ENCODE results near the gene JMJD1C. TPM values are rescaled to one million over a fixed set of nuclear protein-coding genes. Genes with fewer than 3 reads are reported as not detected.
"Not testable (repeated sequence)": the region's sequence is repeated elsewhere in the genome, so short reads cannot be mapped to it uniquely, and the experiment has no call there.

The JMJD1C gene
- total RNA-seq, 1 donor from 2014 or later, result 62.6 TPM

DNA sequence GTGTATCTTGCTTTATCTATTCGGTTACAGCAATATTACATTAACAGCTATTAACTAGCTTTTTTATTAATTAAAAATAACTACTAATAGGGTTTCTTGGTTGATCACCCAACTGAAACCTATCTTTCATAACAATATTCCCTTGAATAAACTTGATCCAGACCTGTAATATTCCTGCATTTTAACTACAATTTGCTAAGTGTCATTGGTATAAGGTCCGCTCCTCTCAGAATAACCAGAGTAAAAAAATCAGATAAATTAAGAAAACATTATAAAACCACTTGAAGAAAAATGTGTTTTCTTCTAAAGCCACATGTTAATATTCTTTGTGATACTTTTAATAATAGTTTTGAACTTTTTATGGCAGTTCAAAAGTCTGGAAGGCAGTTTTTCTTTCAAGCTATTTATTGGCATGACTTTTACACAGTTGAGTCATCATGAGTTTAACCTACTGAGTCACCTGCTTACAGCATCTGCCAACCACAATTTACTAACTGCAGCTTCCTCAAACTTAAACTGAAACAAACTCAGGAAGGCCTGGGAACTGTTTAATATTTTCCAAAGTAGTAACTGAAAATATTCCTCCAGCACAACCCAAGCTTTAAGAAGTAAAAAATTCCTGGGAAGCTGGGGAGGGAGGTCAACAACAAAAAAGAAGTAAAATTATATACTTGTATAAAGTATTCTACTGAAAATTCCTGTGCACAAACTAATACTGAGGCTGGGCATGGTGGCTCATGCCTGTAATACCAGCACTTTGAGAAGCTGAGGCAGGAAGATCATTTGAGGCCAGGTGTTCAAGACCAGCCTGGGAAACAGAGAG is 229.5 kb downstream of the JMJD1C start:
- H3K36me3 Mint-ChIP-seq, result no peaks in the 10 kb centered on the region
- no peak for DNase-seq (ENCODE audit: extremely low spot score, unreplicated experiment)
- H3K4me1 Mint-ChIP-seq (ENCODE audit: unreplicated experiment), result peaks cover 3% of the 10 kb centered on the region
- H3K9me3 Mint-ChIP-seq, result no peaks in the 10 kb centered on the region
- H3K27ac Mint-ChIP-seq, result peak overlapping the region; percentile 77
- TF ChIP-seq, protein P1, sequence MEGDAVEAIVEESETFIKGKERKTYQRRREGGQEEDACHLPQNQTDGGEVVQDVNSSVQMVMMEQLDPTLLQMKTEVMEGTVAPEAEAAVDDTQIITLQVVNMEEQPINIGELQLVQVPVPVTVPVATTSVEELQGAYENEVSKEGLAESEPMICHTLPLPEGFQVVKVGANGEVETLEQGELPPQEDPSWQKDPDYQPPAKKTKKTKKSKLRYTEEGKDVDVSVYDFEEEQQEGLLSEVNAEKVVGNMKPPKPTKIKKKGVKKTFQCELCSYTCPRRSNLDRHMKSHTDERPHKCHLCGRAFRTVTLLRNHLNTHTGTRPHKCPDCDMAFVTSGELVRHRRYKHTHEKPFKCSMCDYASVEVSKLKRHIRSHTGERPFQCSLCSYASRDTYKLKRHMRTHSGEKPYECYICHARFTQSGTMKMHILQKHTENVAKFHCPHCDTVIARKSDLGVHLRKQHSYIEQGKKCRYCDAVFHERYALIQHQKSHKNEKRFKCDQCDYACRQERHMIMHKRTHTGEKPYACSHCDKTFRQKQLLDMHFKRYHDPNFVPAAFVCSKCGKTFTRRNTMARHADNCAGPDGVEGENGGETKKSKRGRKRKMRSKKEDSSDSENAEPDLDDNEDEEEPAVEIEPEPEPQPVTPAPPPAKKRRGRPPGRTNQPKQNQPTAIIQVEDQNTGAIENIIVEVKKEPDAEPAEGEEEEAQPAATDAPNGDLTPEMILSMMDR (conservative IDR thresholded peaks at IDR 0.05), result no peak
- no peak overlapping the region for H3K4me3 Mint-ChIP-seq
- no peaks in the 10 kb centered on the region for H3K27me3 Mint-ChIP-seq

DNA sequence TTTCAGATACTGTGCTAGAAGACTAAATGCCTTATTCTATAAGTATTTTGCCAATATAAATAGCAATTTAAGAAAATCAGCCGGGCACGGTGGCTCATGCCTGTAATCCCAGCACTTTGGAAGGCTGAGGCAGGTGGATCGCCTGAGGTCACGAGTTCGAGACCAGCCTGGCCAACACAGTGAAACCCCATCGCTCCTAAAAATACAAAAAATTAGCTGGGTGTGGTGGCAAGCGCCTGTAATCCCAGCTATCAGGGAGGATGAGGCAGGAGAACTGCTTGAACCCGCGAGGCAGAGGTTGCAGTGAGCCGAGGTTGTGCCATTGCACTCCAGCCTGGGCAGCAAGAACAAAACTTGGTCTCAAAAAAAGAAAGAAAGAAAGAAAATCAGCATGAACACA is 230.6 kb downstream of the JMJD1C start:
- H3K36me3 Mint-ChIP-seq; H3K27ac Mint-ChIP-seq; DNase-seq (ENCODE audit: extremely low spot score, unreplicated experiment); H3K27me3 Mint-ChIP-seq; H3K4me3 Mint-ChIP-seq; H3K4me1 Mint-ChIP-seq (ENCODE audit: unreplicated experiment); H3K9me3 Mint-ChIP-seq: not testable (repeated sequence)

DNA sequence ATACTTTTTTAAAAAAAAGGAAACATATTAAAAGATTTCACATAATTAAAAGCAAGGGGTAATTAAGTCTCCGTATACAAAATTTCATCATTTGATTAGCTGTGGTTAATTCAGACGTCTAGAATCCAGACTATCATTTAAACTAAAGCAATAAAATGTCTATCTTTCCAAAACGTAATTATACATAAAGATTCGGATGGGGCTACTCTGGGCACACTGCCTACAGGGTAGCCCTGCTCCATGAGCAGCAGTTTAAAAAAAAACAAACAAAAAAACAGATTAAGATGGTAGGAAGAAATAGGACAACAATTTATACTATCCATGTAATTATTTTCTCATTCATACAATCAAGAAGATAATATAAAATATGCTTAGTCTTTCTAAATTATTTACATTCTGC is 236.6 kb downstream of the JMJD1C start:
- Mint-ChIP-seq H3K9me3 (no peaks in the 10 kb centered on the region), H3K27me3 (no peaks in the 10 kb centered on the region), H3K4me1 (ENCODE audit: unreplicated experiment) (peaks cover 12% of the 10 kb centered on the region), H3K4me3 (no peak overlapping the region), H3K27ac (no peak overlapping the region), H3K36me3 (peaks cover 4% of the 10 kb centered on the region)
- TF ChIP-seq, protein P1 (conservative IDR thresholded peaks at IDR 0.05), result no peak
- DNase-seq (ENCODE audit: extremely low spot score, unreplicated experiment), result no peak

DNA sequence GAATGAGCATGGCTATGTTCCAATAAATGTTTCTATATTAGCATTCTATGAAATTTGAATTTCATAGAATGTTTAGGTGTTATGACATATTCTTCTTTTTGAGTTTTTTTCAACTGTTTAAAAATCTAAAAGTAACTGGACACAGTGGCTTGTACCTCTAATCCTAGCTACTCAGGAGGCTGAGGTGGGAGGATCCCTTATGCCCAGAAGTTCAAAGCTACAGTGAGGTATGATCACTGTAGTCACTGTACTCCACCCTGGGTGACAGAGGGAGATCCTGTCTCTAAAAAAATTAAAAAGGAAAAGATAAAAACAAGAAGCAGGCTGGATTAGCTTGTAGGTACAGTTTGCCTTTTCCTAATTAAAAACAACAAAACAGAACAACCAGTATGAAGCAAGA is 237.5 kb downstream of the JMJD1C start:
- no peaks in the 10 kb centered on the region for H3K27me3 Mint-ChIP-seq
- H3K4me3 Mint-ChIP-seq, result no peak overlapping the region
- peaks cover 4% of the 10 kb centered on the region for H3K36me3 Mint-ChIP-seq
- TF ChIP-seq, protein P1 (conservative IDR thresholded peaks at IDR 0.05), result no peak
- peaks cover 12% of the 10 kb centered on the region for H3K4me1 Mint-ChIP-seq (ENCODE audit: unreplicated experiment)
- no peak for DNase-seq (ENCODE audit: extremely low spot score, unreplicated experiment)
- no peaks in the 10 kb centered on the region for H3K9me3 Mint-ChIP-seq
- H3K27ac Mint-ChIP-seq, result no peak overlapping the region

DNA sequence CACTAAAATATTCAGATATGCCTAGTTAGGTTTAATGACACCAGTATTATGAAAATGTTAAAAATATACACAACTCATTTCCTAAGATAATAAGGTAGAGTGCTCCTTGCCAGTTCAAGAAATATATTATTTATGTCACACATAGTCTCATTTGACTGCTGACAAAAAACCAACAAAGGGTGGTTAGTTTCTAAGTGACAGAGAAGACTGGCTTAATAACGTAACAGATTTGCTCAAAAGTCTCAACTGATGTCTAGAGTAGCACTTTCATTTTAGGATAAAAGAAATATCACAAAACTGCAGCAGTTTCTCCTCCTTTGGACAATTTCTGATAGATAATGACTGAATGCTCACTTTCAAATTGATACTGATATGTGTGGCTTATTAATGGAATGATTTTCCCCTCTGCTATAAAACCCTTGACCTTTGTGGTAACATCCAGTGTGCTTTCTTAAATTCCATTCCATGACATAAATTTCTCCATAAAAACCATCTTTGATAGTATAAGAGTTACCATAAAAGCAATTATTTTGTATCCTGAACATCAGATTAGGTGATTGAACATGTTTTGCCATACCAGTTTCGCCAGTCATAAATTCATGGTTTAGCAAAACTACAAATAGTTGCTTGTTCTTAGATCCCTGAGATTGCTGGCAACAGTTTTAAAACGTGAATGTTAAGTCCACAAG is 238.4 kb downstream of the JMJD1C start:
- peak overlapping the region; percentile 30 for H3K27ac Mint-ChIP-seq
- H3K4me1 Mint-ChIP-seq (ENCODE audit: unreplicated experiment), result peaks cover 12% of the 10 kb centered on the region
- no peaks in the 10 kb centered on the region for H3K27me3 Mint-ChIP-seq
- DNase-seq (ENCODE audit: extremely low spot score, unreplicated experiment), result no peak
- no peaks in the 10 kb centered on the region for H3K9me3 Mint-ChIP-seq
- peaks cover 4% of the 10 kb centered on the region for H3K36me3 Mint-ChIP-seq
- H3K4me3 Mint-ChIP-seq, result no peak overlapping the region
- TF ChIP-seq, protein P1 (conservative IDR thresholded peaks at IDR 0.05), result no peak

DNA sequence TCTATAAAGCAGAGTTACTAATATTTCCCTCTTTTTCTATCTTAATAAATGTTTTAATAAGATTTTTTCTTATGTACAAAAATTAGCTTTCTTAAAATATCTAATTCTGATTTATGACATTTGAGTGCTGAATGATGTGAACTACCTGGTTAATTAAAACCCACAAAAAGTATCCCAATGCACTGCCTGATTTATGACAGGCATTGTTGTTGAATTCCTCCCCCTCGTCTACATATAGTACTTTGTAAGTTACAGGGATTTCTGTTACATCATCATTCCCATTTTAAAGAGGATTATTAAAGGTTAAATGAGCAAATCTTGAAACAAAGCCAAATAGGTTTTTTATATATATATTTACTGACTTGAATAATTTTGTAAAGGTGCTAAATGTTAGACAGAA is 241.5 kb downstream of the JMJD1C start:
- peaks cover 12% of the 10 kb centered on the region for H3K4me1 Mint-ChIP-seq (ENCODE audit: unreplicated experiment)
- no peak overlapping the region for H3K27ac Mint-ChIP-seq
- no peaks in the 10 kb centered on the region for H3K27me3 Mint-ChIP-seq
- no peak for DNase-seq (ENCODE audit: extremely low spot score, unreplicated experiment)
- H3K9me3 Mint-ChIP-seq, result no peaks in the 10 kb centered on the region
- H3K36me3 Mint-ChIP-seq, result peaks cover 8% of the 10 kb centered on the region
- TF ChIP-seq, protein P1 (conservative IDR thresholded peaks at IDR 0.05), result no peak
- no peak overlapping the region for H3K4me3 Mint-ChIP-seq
